HepG2 (cell line): ENCODE data around the gene MYORG. TPM values are rescaled to one million over a fixed set of nuclear protein-coding genes. Genes with fewer than 3 reads are reported as not detected.

Experiments
- AHDC1 ChIP-seq: sonication (generic); formaldehyde crosslinking; IDR thresholded peaks from 2 replicates; pipeline ENCODE4 v1.5.1; 2020; ENCODE audit warnings: mild to moderate bottlenecking, missing genetic modification reagents, borderline replicate concordance
- ATRX ChIP-seq: sonication (generic); formaldehyde crosslinking; IDR thresholded peaks from 2 replicates; pipeline ENCODE4 v1.4.0; 2020; ENCODE audit warnings: missing genetic modification reagents, borderline replicate concordance
- BRF2 ChIP-seq: sonication (generic); formaldehyde crosslinking; IDR thresholded peaks from 2 replicates; pipeline ENCODE4 v1.8.1; 2022; ENCODE audit warnings: mild to moderate bottlenecking, missing genetic modification reagents
- ELF1 ChIP-seq: sonication (generic); formaldehyde crosslinking; IDR thresholded peaks from 2 replicates; pipeline ENCODE4 v1.4.0; 2020; ENCODE audit warnings: missing genetic modification reagents
- ZBTB8A ChIP-seq: sonication (generic); formaldehyde crosslinking; IDR thresholded peaks from 2 replicates; pipeline ENCODE4 v1.4.0; 2020; ENCODE audit warnings: mild to moderate bottlenecking, low read depth, missing genetic modification reagents, borderline replicate concordance
- ZNF44 ChIP-seq: sonication (generic); formaldehyde crosslinking; IDR thresholded peaks from 2 replicates; pipeline ENCODE4 v1.5.1; 2020; ENCODE audit warnings: mild to moderate bottlenecking, missing genetic modification reagents
- polyA plus RNA-seq, 8 experiments: library from polyadenylated mRNA; depleted of rRNA in 3 of 8; stranded (reverse) in 7 of 8; unstranded in 1 of 8; fragments of >200 nt; fragmentation: Illumina TruSeq in 4 of 8; extraction: Trizol in 4 of 8; gene quantifications; 2 replicates each; pipeline versions ENCODE4 v1.2.1 to v1.2.3, GENCODE V29; 2011 to 2016; ENCODE audit warnings: low read depth in 4 of 8, missing spikeins in 1 of 8, mixed read lengths in 1 of 8; ENCODE audit not compliant: insufficient read depth in 1 of 8
- total RNA-seq, 5 experiments: library from RNA; depleted of rRNA; stranded (reverse); fragments of >200 nt; fragmentation: Illumina TruSeq; extraction: Trizol; gene quantifications; 2 replicates each; pipeline ENCODE4 v1.2.3, GENCODE V29; 2016; ENCODE audit warnings: low read depth in 1 of 5
- TF ChIP-seq, protein P1 (sequence below): IDR thresholded peaks from 2 replicates; pipeline ENCODE4 v1.6.1; 2018; ENCODE audit warnings: missing genetic modification reagents
- TF ChIP-seq, protein P2 (sequence below): sonication (generic); formaldehyde crosslinking; IDR thresholded peaks from 2 replicates; pipeline ENCODE4 v1.4.0; 2020; ENCODE audit warnings: missing genetic modification reagents, borderline replicate concordance
- TF ChIP-seq, protein P3 (sequence below): sonication (generic); formaldehyde crosslinking; IDR thresholded peaks from 2 replicates; pipeline ENCODE4 v1.5.0; 2020; ENCODE audit warnings: mild to moderate bottlenecking, missing genetic modification reagents
- TF ChIP-seq, protein P4 (sequence below), 2 experiments: IDR thresholded peaks; 2 replicates each; pipeline ENCODE4 v1.6.1; 2011 to 2012; ENCODE audit warnings: low read length in 2 of 2, borderline replicate concordance in 1 of 2, low read depth in 1 of 2, mild to moderate bottlenecking in 1 of 2, moderate library complexity in 1 of 2

Gene MYORG
- total and polyA plus RNA-seq, 2 of the 13 experiments (the other 11 are each of a cell fraction or from before 2014, with no cell fraction given): 11.1 to 22.4 TPM

DNA sequence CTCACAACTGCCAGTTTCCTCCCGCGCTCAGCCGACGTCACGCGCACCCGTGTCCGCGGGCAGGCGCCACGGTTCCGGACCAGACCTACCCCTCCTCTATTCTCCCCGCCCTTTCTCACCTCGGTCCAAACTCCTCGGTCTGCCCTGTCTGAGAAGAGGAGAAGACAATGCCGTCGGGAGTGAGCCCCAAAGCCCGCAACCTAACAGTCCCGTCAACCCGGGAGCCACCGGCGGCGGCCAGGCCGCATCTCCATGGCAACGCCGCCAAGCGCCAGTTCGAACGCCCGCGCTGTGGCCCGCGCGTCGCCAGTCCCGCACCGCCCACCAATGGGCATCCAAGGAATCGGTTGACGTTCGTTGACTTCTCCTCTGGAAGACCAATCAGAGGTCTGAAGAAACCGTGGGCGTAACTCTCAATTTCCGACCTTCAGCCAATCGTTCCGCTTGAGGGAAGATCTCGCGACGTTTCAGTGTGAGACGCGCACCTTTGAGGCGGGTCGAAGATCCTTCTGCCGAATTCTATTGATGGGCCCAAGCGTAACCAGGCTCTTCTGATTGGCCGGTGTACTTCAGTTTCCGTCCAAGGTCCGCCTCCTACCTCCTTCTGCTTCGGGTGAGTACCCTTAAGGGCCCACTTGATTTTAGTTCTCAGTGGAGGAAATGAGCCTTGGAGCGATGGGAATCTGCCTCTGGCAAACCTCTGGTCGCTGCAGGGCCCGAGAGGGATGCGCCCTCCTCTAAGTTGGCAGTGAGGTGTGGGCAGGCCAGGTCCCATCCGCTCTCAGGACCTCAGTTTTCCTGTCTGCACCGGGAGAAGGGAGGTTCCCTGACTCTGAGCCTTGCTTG is 47.5 kb downstream of the MYORG start, which contains the start of the genes KIF24 and NUDT2 (continued):
- TF ChIP-seq, protein P1, sequence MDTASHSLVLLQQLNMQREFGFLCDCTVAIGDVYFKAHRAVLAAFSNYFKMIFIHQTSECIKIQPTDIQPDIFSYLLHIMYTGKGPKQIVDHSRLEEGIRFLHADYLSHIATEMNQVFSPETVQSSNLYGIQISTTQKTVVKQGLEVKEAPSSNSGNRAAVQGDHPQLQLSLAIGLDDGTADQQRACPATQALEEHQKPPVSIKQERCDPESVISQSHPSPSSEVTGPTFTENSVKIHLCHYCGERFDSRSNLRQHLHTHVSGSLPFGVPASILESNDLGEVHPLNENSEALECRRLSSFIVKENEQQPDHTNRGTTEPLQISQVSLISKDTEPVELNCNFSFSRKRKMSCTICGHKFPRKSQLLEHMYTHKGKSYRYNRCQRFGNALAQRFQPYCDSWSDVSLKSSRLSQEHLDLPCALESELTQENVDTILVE (CRISPR knock-in tag): peak; percentile 48; the same call in 1 of the 2 replicates
- TF ChIP-seq, protein P2, sequence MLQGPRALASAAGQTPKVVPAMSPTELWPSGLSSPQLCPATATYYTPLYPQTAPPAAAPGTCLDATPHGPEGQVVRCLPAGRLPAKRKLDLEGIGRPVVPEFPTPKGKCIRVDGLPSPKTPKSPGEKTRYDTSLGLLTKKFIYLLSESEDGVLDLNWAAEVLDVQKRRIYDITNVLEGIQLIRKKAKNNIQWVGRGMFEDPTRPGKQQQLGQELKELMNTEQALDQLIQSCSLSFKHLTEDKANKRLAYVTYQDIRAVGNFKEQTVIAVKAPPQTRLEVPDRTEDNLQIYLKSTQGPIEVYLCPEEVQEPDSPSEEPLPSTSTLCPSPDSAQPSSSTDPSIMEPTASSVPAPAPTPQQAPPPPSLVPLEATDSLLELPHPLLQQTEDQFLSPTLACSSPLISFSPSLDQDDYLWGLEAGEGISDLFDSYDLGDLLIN (CRISPR knock-in tag): peak; percentile 65; the same call in 1 of the 2 replicates
- TF ChIP-seq ZNF44 (0 out of 2 replicates have a peak, but pooled peaks have one; percentile 17), ELF1 (peak; percentile 48; the same call in 1 of the 2 replicates), ZBTB8A (CRISPR knock-in tag) (no peak), AHDC1 (no peak), BRF2 (no peak), ATRX (CRISPR knock-in tag) (no peak)
- TF ChIP-seq, protein P3, sequence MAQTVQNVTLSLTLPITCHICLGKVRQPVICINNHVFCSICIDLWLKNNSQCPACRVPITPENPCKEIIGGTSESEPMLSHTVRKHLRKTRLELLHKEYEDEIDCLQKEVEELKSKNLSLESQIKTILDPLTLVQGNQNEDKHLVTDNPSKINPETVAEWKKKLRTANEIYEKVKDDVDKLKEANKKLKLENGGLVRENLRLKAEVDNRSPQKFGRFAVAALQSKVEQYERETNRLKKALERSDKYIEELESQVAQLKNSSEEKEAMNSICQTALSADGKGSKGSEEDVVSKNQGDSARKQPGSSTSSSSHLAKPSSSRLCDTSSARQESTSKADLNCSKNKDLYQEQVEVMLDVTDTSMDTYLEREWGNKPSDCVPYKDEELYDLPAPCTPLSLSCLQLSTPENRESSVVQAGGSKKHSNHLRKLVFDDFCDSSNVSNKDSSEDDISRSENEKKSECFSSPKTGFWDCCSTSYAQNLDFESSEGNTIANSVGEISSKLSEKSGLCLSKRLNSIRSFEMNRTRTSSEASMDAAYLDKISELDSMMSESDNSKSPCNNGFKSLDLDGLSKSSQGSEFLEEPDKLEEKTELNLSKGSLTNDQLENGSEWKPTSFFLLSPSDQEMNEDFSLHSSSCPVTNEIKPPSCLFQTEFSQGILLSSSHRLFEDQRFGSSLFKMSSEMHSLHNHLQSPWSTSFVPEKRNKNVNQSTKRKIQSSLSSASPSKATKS (CRISPR knock-in tag): no peak
- TF ChIP-seq, protein P4, sequence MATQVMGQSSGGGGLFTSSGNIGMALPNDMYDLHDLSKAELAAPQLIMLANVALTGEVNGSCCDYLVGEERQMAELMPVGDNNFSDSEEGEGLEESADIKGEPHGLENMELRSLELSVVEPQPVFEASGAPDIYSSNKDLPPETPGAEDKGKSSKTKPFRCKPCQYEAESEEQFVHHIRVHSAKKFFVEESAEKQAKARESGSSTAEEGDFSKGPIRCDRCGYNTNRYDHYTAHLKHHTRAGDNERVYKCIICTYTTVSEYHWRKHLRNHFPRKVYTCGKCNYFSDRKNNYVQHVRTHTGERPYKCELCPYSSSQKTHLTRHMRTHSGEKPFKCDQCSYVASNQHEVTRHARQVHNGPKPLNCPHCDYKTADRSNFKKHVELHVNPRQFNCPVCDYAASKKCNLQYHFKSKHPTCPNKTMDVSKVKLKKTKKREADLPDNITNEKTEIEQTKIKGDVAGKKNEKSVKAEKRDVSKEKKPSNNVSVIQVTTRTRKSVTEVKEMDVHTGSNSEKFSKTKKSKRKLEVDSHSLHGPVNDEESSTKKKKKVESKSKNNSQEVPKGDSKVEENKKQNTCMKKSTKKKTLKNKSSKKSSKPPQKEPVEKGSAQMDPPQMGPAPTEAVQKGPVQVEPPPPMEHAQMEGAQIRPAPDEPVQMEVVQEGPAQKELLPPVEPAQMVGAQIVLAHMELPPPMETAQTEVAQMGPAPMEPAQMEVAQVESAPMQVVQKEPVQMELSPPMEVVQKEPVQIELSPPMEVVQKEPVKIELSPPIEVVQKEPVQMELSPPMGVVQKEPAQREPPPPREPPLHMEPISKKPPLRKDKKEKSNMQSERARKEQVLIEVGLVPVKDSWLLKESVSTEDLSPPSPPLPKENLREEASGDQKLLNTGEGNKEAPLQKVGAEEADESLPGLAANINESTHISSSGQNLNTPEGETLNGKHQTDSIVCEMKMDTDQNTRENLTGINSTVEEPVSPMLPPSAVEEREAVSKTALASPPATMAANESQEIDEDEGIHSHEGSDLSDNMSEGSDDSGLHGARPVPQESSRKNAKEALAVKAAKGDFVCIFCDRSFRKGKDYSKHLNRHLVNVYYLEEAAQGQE (IDR thresholded peaks at IDR 0.05; ENCODE audit: borderline replicate concordance in 1 of 2, low read depth in 1 of 2, low read length in 2 of 2): peak in 1 of 2 experiments; percentile 65; a peak in 1 of 4 replicates
